ENCODE results near the gene ATP6V0D1.

The ATP6V0D1 gene

DNA sequence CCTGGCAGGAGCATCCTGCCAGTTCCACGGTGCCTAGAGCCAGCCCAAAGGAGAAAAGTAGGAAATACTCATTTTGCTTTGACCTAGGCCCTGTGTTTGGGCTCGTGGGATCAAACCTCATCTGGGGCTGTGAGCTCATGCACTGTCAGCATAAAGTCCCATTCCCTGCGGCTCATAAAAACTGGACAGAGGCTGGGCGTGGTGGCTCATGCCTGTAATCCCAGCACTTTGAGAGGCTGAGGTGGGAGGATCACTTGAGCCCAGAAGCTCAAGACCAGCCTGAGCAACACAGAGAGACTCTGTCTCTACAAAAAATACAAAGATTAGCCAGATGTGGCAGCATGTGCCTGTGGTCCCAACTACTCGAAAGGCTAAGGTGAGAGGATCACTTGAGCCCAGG lies 17.9 kb downstream of the ATP6V0D1 start:
- DNase-seq (ENCODE audit: low read depth in 3 of 3) = no peak

DNA sequence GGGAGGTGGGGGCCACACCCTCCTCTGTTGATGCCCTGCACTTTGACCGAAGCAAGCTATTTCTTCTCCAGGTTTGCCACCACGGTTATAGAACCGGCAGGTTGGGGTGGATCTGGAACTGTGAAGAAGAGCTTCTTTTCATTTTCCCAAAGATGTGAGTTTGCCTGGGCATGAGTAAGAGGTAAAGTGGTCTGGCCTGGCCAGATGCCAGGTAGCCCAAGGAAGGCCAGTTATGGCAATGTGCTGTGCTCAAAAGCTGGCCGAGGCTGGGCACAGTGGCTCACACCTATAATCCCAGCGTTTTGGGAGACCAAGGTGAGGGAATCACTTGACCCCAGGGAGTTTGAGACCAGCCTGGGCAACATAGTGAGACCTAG lies 18.7 kb downstream of the ATP6V0D1 start:
- DNase-seq (ENCODE audit: low read depth in 3 of 3) = no peak

GRCh38 chr16:67461600-67462278 lies 19.2 kb downstream of the ATP6V0D1 start:
- DNase-seq (ENCODE audit: low read depth in 3 of 3) = no peak

DNA sequence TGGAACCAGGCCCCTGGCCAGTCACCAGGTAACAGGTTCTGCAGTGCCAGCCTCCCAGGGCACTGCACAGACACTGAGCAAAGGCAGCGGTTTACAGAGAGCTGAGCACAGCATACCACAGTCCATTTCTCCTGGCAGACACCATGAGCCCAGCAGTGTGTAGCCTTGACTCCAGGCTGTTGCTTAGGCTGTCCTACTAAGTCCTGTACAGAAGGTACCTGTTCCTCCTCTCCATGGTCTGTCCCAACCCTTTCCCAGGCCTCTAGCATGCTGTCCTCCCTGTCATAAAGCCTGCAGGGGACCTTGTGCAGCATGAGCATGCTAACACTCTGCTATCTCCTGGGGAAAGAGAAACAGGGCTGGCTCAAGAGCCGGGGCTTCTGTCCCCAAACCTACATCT lies 20.0 kb downstream of the ATP6V0D1 start:
- no peak for DNase-seq (ENCODE audit: low read depth in 3 of 3)

DNA sequence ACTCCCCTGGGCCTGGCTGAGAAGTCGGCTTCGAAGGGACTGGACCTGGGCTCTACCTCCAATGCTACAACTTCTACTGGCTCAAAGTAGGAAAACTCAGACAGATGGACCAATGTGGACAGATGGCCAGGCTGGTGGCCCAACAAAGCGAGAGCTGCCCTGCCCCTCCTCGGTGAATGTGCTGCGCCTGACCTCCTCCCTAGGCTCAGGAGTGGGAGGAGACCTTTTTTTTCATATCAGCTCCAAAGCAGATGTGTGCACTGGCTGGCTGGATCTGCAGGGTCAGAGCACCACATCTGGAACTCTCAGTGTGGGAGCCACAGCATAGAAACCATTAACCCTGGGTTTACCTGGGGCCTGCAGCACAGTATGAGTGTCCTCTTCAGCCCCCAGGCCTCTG lies 20.8 kb downstream of the ATP6V0D1 start:
- no peak for DNase-seq (ENCODE audit: low read depth in 3 of 3)

GRCh38 chr16:67459861-67460150 lies 21.2 kb downstream of the ATP6V0D1 start:
- DNase-seq (ENCODE audit: low read depth in 3 of 3) = no peak

- no peak for DNase-seq (ENCODE audit: low read depth in 3 of 3)
These were observed 21.7 kb downstream of the ATP6V0D1 start for GRCh38 chr16:67459066-67459860.

DNA sequence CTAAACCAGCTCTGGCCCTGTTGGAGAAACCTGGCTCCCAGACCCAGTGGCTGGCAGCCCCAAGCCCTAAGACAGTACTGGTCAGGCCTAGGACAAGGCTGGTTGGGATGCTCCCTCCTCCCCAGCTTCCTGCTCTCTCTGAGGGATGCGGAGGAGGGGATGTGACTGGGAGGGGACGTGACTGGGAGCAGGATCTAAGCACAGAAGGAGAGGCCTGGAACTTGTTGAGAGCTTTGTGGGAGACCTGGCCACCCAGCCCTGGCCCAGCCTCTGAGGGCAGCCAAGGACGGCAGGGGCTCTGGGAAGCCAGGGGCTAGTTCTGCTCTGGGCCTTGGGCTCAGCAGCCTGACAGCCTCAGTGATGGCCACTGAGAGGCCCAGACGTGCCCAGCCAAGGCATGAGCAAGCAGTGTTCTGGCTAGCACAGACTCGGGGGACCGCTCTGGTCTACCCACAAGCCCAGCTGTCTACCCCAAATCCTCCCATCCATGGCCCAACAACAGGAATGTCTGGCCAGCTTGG lies 22.8 kb downstream of the ATP6V0D1 start:
- DNase-seq (ENCODE audit: low read depth in 3 of 3) = no peak

DNA sequence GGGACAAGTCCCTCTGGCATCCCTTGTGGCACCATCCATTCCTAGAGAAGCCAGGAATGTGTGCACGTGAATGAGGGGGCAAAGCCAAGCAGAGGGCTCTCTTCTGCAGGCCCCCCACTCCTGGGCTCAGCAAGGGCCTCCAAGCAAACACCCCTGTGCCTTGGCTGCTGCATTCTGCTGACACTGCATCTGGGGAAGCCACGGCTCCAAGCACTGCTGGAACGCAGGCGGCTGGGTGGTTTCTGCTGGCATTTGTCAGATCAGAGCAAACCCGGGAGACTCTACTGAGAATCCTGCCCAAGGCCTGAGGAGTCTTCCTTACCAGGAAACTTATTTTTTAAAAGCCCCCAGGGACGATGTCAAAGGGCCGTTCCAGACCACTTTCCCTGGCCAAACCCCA lies 23.3 kb downstream of the ATP6V0D1 start:
- DNase-seq (ENCODE audit: low read depth in 3 of 3) = no peak

DNA sequence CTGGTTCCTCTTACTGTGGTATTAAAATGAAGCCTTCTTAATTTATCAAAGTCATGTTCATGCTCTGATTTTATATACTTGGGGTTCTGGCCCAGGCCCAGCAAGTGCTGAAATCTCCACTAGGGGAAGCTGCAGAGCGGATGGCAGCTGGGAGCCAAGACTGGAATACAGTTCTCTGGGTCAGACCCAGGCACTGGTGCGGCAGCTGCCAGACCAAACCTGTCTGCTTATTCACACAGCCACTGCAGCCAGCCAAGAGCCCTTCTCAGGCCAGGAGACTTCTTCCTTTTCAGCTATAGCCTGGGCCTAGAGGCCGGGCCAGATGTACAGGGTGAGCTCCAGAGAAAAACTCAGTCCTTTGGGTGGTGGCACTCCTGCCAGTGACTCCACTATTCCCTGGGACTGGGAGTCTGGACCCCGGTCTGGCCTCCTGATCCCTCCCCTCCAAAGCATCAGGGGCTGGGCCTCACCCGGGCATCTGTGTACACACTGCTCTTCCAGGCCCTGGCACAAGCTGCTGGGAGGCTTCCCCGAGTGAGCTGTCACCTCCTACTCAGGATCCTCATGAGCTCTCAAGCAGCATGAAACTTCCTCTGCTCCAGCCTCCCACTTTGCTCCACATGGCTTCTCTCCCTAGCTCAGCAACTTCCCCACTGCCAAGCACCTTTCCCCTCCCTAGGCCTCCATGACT lies 24.4 kb downstream of the ATP6V0D1 start:
- no peak for DNase-seq (ENCODE audit: low read depth in 3 of 3)

DNA sequence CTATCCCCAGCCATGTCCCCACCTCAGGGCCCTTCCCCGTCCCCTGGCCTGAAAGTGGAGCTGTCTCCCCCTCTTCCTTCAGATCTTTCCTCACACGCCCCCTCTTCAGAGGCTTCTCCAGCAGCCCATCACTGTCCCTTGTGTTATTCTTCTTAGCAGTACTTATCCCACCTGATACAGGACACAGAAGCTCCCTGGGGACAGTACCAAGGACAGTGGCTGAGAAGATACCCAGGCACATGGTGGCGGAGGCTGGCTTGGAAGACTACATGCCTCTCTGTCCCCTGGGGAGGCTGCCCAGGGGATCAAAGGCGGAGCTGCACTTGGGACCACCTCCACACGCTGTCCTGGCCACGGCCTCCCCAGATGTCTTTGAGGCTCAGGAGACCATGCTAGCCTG lies 26.1 kb downstream of the ATP6V0D1 start:
- DNase-seq (ENCODE audit: low read depth in 3 of 3) = no peak

- DNase-seq (ENCODE audit: low read depth in 3 of 3) = no peak
These were observed 26.9 kb downstream of the ATP6V0D1 start for GRCh38 chr16:67454104-67454503.

GRCh38 chr16:67451704-67452435 lies 29.1 kb downstream of the ATP6V0D1 start:
- no peak for DNase-seq (ENCODE audit: low read depth in 3 of 3)

DNA sequence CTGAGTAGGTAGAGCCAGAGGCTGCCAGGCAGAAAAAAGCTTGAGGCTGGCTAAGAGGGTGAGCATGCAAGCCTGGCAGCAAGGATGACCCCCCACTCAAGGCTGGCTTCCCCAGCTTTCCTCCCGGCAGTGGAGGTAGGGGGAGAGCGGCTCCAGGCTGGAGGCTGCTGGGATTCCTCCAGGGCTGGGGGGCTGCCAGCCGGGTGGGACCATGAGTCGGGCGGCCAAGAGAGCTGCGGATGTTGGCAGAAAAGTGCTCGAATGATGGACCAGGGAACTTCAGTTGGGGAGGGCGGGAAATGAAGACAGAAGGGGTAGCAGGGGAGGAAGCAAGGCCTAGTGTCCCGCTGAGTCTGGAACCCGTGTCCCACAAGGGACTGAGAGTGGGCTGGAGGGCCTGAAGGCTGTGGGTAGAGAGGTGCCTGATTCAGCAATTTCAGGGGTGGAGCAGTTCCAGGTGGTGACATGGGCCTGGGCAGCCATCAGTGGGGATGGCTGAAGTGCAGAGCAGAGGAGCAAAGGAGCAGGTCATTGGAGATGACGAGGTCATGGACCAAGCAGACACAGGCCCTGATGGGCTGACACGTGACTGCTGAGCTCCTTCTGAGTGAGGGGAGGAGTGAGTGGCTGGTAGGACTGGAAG lies 29.8 kb downstream of the ATP6V0D1 start:
- no peak for DNase-seq (ENCODE audit: low read depth in 3 of 3)

DNA sequence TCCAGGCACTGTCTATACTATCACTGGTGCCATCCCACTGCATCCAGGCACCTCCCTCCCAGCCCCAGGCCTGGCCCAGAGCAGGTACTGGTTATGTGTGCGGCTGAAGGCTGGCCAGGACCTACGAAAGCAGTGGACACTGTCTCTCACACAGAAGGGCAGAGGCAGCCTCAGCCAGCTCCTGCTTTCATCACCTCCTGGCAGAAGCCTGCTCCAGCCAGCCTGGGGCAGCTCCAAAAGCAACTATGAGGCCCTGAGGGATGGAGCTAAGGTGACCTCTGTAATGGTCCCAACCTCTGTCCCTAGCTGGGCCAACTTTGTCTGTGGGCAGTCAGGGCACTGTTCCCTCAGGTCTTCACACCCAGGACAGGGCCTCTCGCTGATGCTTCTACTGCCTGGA lies 31.2 kb downstream of the ATP6V0D1 start:
- no peak for DNase-seq (ENCODE audit: low read depth in 3 of 3)

- DNase-seq (ENCODE audit: low read depth in 3 of 3) = no peak
These were observed 31.6 kb downstream of the ATP6V0D1 start for GRCh38 chr16:67449336-67449735.

DNA sequence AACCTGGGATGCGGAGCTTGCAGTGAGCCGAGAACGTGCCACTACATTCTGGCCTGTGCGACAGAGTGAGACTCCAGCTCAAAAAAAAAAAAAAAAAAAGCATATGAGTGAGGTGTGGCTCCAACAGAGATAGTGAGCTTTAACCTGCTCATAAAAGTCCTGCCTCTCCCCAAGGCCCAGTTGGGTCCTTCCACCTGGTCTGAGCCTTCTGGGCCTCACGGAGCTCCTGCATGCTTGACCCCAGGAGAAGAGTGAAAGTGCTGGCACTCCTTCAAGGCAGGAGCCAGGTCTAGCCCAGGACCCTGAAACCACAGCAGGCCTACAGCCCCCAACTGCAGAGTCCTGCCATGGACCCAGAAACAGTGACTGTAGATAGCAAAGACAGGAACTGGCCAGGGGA lies 32.4 kb downstream of the ATP6V0D1 start:
- DNase-seq (ENCODE audit: low read depth in 3 of 3) = no peak

DNA sequence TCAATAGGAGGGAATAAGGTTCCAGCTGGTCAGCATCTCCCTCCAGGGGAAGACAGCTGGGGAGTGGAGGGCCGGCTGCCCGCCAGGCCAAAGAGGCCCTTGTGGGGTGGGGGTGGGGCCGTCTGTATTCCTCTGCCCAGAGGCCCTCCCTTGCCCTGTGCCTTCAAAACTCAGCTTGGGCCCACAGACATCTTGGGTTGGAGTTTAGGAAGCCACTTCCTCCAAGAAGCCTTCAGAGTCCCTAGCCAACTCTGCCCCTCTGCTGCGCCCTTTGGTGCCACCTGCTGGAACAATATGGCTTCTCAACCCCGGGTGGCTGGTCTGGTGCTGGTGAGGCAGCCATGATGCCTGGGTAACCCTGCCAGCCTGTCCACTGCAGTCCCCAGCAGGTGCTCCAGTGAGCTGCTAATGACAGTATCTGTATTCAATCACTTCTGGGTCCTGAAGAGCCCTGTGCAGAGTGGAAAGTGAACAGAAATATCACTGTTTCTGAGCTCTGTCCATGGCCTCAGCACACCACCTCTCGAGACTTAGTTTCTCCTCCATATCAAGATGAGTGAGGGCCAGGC lies 33.4 kb downstream of the ATP6V0D1 start:
- peak; percentile 51 to 71 (median 54) for DNase-seq (ENCODE audit: low read depth in 3 of 3)

DNA sequence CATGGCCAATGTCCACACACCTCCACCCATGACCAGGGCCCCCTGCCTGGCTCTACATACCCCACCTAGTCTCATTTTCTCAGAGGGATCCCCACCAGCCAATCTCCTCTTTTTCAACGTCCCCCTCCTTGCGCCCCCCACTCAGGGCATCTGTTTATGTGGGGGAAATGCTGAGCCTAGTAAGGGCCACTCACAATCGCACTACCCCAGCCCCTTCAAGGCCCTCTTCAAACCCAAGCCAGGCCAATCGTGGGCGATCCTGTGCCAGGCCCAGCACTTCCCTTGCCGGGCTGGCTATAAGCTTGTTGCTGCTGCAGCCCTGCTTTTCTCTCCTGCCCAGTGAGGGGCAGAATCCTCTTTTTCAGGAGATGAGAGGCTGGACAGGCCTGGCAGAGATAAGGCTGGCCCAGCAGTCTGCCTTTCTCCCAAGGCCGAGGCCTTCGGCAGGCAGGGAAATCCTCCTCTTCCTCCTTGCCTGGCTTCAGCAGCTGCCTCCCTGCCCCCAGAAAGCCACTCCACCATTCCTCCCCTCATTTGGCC lies 33.9 kb downstream of the ATP6V0D1 start:
- no peak for DNase-seq (ENCODE audit: low read depth in 3 of 3)

DNA sequence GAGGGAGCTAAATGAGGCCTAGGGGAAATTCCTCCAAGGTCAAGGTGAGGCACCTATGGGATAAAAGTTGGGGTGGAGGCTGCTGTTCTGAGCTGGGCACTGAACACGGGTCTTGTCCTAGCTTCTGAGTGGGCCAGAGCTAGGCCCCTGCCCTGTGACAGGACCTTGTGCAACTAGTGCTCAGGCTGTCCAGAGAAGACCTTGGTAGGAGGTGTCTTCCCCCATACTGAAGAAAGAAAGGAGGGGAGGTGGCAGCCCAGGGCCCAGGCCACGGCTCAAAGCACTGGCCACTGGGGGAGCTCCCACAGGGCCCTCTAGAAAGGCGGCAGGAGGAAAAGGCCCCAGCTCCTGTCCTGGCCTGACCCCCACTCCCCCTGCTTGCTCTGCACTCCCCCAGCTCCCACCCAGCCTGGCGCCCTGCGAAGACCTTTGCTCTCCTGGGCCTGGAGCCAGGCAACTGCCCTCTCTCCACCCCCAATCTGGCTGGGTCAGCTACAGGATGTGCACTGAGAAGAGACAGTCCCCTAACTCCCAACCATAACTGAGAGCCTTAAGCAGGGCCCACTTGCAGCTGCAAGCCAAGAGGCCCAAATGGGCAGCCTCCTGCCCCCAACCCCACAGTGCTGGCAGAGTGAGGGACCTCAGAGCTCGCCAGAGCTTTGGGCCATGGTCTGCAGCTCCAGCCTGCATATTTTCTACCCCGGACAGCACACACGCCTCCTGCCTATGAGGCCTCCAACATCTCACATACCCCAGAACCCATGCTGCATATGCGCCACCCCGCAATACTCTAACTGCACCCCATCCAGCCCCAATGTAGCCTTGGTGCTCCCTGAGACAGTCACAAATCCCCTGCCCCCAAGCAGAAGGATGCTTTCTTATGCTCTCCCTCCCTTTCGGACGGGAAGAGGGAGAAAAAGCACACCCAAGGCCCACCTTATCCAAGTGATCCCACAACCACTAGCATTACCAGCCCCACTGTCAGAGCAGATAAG lies 34.7 kb downstream of the ATP6V0D1 start:
- no peak for DNase-seq (ENCODE audit: low read depth in 3 of 3)

Data from stimulated activated CD4-positive, alpha-beta T cell treated with anti-CD3 and anti-CD28 coated beads, TNF-alpha, amount 100 ng/mL, for 24 hours (primary cell).